Measurements from ENCODE around the gene CCDC70.

GRCh38 chr13:51838240-51838846 is 23.4 kb upstream of the CCDC70 start:
- TF ChIP-seq CTCF (IDR thresholded peaks at IDR 0.05): no peak
- no peak for TF ChIP-seq ZFX (IDR thresholded peaks at IDR 0.05; ENCODE audit: borderline replicate concordance)
